Endodermal cell (in vitro differentiated cells): Measurements from ENCODE around the gene DNMT3L. TPM values are rescaled to one million over a fixed set of nuclear protein-coding genes. Genes with fewer than 3 reads are reported as not detected.
A peak's percentile ranks its signal among the peaks of the same experiment; 100 is the strongest.

Source experiments
- DNase-seq: peaks from one replicate; pipeline ENCODE4 v3.0.0-alpha.2; 2017
- H3K27ac ChIP-seq: 2 replicates; pipeline ENCODE4 v1.5.1; 2013; ENCODE audit warnings: mild to moderate bottlenecking, low read depth, low read length, moderate library complexity
- H3K27me3 ChIP-seq: 2 replicates; pipeline ENCODE4 v1.6.1; 2013; ENCODE audit warnings: mild to moderate bottlenecking, low read length, moderate library complexity; ENCODE audit not compliant: insufficient read depth, control insufficient read depth, poor library complexity, severe bottlenecking
- H3K36me3 ChIP-seq: 2 replicates; pipeline ENCODE4 v1.7.0; 2013; ENCODE audit warnings: mild to moderate bottlenecking, low read length, moderate library complexity; ENCODE audit not compliant: control insufficient read depth, insufficient read depth
- H3K4me1 ChIP-seq: one replicate; pipeline ENCODE4 v1.7.0; 2013; ENCODE audit warnings: low read length; ENCODE audit not compliant: control insufficient read depth, insufficient read depth
- H3K4me3 ChIP-seq: 2 replicates; pipeline ENCODE4 v1.5.1; 2013; ENCODE audit warnings: mild to moderate bottlenecking, low read length, moderate library complexity
- H3K9ac ChIP-seq: 2 replicates; pipeline ENCODE4 v1.6.1; 2013; ENCODE audit warnings: mild to moderate bottlenecking, low read length, moderate library complexity; ENCODE audit not compliant: poor library complexity, severe bottlenecking; ENCODE audit errors: extremely low read depth
- H3K9me3 ChIP-seq: 2 replicates; pipeline ENCODE4 v1.6.1; 2013; ENCODE audit warnings: mild to moderate bottlenecking, low read length, moderate library complexity; ENCODE audit not compliant: control insufficient read depth
- H3K27ac Mint-ChIP-seq: 2 replicates; pipeline ENCODE4 v1.8.0; 2020; ENCODE audit warnings: mixed read lengths
- H3K27me3 Mint-ChIP-seq: 2 replicates; pipeline ENCODE4 v1.8.0; 2021; ENCODE audit warnings: mild to moderate bottlenecking, mixed read lengths; ENCODE audit not compliant: insufficient read depth
- H3K36me3 Mint-ChIP-seq: 2 replicates; pipeline ENCODE4 v1.8.0; 2020; ENCODE audit warnings: low read depth, mixed read lengths
- H3K4me1 Mint-ChIP-seq: 2 replicates; pipeline ENCODE4 v1.8.0; 2020; ENCODE audit warnings: mixed read lengths
- H3K4me3 Mint-ChIP-seq: 2 replicates; pipeline ENCODE4 v1.8.0; 2020; ENCODE audit warnings: mild to moderate bottlenecking, moderate library complexity, mixed read lengths
- H3K9me3 Mint-ChIP-seq: 2 replicates; pipeline ENCODE4 v1.8.0; 2020; ENCODE audit warnings: mild to moderate bottlenecking, mixed read lengths
- WGBS, 2 experiments: methylation state at CpG; one replicate each; pipeline versions ENCODE4 v1.1.5 to v1.1.7; 2013; ENCODE audit warnings: missing lambda C conversion rate in 2 of 2, mixed read lengths in 1 of 2; ENCODE audit not compliant: insufficient coverage in 1 of 2, insufficient read length in 1 of 2; 5-methylcytosine and 5-hydroxymethylcytosine counted together
- total RNA-seq, 2 donors: library from RNA; stranded (reverse); fragmentation: NEBNext Ultra II Directional in 1 of 2; extraction: Animal tissue kit (Norgen Biotek cat#: 25700) in 1 of 2; gene quantifications; 2 replicates in 1 of 2; 3 replicates in 1 of 2; pipeline ENCODE4 v1.2.1, GENCODE V29; 2021
- TF ChIP-seq, protein P1 (sequence below): fragments of 200-600 bp; sonication (generic); conservative IDR thresholded peaks from 2 replicates; pipeline ENCODE4 v1.5.0; 2021; ENCODE audit warnings: antibody characterized with exemption, mild to moderate bottlenecking

Gene DNMT3L
- total RNA-seq, 2 donors from 2014 or later, result 1.3 TPM; not detected in 1

DNA sequence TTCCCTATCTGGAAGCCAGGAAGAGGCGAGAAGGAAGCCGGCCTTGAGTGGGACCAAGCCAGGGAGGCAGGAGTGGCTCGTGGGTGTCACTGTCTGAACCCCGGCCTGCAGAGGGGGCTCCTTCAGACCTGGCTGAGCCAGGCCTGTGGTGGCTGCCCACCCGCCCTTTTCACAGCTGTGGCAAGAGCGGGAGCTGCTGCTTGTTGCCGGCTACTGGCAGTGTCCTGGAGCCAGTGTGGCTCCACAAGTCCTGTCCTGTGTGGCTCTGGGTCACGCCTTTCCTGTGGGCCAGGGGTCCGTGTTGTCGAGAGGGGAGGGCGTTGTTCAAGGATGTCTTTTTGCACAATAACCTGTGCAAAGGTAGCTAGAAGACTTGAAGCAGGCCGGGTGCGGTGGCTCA lies 39.4 kb upstream of the DNMT3L start:
- peaks cover 25% of the 10 kb centered on the region for H3K4me1 Mint-ChIP-seq
- H3K9me3 Mint-ChIP-seq, result no peaks in the 10 kb centered on the region
- Histone ChIP-seq H3K9ac (peak overlapping the region; percentile 53), H3K36me3 (peaks cover 5% of the 10 kb centered on the region), H3K4me1 (peaks cover 13% of the 10 kb centered on the region), H3K27ac (no peak overlapping the region), H3K9me3 (no peaks in the 10 kb centered on the region), H3K4me3 (peak overlapping the region; percentile 89), H3K27me3 (no peaks in the 10 kb centered on the region)
- peaks cover 1% of the 10 kb centered on the region for H3K36me3 Mint-ChIP-seq
- H3K27ac Mint-ChIP-seq, result no peak overlapping the region
- DNase-seq, result no peak
- peak overlapping the region; percentile 67 for H3K4me3 Mint-ChIP-seq
- 88 to 91% methylated on average over 10 to 13 of the region's 13 CpGs for WGBS, 2 experiments
- TF ChIP-seq, protein P1, sequence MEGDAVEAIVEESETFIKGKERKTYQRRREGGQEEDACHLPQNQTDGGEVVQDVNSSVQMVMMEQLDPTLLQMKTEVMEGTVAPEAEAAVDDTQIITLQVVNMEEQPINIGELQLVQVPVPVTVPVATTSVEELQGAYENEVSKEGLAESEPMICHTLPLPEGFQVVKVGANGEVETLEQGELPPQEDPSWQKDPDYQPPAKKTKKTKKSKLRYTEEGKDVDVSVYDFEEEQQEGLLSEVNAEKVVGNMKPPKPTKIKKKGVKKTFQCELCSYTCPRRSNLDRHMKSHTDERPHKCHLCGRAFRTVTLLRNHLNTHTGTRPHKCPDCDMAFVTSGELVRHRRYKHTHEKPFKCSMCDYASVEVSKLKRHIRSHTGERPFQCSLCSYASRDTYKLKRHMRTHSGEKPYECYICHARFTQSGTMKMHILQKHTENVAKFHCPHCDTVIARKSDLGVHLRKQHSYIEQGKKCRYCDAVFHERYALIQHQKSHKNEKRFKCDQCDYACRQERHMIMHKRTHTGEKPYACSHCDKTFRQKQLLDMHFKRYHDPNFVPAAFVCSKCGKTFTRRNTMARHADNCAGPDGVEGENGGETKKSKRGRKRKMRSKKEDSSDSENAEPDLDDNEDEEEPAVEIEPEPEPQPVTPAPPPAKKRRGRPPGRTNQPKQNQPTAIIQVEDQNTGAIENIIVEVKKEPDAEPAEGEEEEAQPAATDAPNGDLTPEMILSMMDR, result no peak
- peaks cover 2% of the 10 kb centered on the region for H3K27me3 Mint-ChIP-seq

DNA sequence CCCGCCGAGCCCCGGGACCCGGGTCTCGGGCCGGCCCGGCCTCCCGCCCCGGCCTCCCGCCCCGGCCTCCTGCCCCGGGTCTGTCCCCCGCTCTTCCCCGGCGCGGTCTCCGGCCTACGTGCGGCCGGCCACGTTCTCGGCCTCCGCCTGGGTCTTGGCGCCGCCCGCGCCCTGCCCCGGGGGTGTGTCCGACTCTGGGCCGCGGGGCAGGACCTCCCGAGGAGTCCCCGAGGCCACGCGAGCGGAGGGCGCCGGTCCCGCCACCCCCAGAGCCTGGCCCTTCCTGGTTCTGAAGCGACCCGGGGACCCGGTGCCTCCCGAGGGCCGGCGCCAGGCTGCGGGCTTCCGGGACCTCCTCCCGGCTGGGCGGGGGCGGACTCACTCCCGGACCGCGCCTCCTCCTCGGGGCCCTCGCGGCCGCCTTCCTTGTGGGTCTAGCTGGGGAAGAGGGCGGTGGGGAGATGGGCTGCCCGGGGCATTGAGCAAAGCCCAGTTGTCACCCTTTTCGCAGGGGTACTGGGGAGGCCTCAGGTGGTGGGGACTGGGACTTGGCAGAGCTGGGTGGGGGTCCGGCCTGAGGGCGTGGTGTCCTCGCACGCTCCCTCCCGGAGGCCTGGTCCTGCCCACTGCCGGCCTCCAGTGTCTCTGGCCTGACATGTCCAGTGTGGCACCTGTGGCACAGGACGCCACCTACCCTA lies 38.7 kb upstream of the DNMT3L start:
- H3K36me3 ChIP-seq, result no peaks in the 10 kb centered on the region
- Mint-ChIP-seq H3K27me3 (peaks cover 2% of the 10 kb centered on the region), H3K4me3 (peak overlapping the region; percentile 67), H3K4me1 (peaks cover 25% of the 10 kb centered on the region), H3K9me3 (no peaks in the 10 kb centered on the region), H3K27ac (no peak overlapping the region), H3K36me3 (peaks cover 1% of the 10 kb centered on the region)
- peaks cover 13% of the 10 kb centered on the region for H3K4me1 ChIP-seq
- TF ChIP-seq, protein P1, result no peak
- peak overlapping the region; percentile 53 for H3K9ac ChIP-seq
- peak; percentile 82 for DNase-seq
- H3K27me3 ChIP-seq, result no peaks in the 10 kb centered on the region
- 3 to 6% methylated on average over 28 to 67 of the region's 67 CpGs for WGBS, 2 experiments
- no peaks in the 10 kb centered on the region for H3K9me3 ChIP-seq
- no peak overlapping the region for H3K27ac ChIP-seq
- H3K4me3 ChIP-seq, result peak overlapping the region; percentile 89

DNA sequence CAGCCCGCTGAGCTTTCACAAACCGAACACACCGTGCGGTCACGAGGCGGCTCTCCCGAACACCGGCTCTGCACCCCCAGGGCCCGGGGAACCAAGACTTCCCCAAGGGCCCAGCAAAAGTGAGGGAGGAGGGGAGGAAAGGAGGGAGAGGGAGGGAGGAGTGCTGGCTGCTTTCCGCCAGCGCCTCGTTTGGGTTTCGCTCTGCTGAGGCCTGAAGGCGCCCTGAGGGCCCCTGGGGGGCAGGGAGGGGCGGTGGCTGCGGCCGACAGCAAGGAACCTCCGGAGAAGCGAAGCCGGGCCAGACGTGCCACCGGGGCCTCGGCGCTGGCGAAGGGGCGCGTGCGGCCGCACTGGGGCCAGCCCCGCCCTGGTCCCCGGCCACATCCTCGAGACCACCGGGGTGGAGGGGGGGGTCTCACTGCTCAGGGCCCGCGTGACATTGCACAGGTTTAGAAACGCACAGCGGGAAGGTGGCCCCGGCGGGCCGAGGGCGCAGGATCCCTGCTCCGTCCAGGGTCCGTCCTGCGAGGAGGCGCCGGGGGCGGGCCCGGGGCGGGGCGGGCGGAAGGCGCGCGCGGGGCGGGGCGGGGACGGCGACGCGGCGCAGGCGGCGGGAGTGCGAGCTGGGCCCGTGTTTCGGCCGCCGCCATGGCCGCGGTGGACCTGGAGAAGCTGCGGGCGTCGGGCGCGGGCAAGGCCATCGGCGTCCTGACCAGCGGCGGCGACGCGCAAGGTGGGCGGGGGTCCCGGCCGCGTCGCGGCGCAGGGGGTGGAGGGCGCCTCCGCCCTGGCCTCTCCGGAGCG lies 38.0 kb upstream of the DNMT3L start, which contains the start of gene PFKL:
Gene PFKL (plus strand): TSS at position 596 of the 804 bp plus-strand sequence. CDS start 53 bp downstream, at position 649.
- Mint-ChIP-seq H3K27ac (peak within 1 kb of the TSS; percentile 79), H3K36me3 (no peaks in the 10 kb centered on the region), H3K9me3 (no peaks in the 10 kb centered on the region), H3K27me3 (peaks cover 2% of the 10 kb centered on the region), H3K4me3 (peak within 1 kb of the TSS; percentile 67), H3K4me1 (peaks cover 20% of the 10 kb centered on the region)
- Histone ChIP-seq H3K27me3 (no peaks in the 10 kb centered on the region), H3K9me3 (no peaks in the 10 kb centered on the region), H3K4me1 (peaks cover 13% of the 10 kb centered on the region), H3K4me3 (peak within 1 kb of the TSS; percentile 89), H3K27ac (no peak within 1 kb of the TSS), H3K9ac (peak within 1 kb of the TSS; percentile 61), H3K36me3 (no peaks in the 10 kb centered on the region)
- TF ChIP-seq, protein P1, result no peak
- WGBS, 2 experiments, result 0 to 2% methylated on average over 16 to 94 of the region's 94 CpGs
- DNase-seq, result peak; percentile 84
